GM18517 (cell line): ENCODE results near the gene MGAT5B.

Source experiments
- ATAC-seq: cut with Tn5 transposase; IDR thresholded peaks from one replicate; pipeline ENCODE4 v1.9.1; 2021; ENCODE audit warnings: mild to moderate bottlenecking, moderate library complexity; ENCODE audit not compliant: unreplicated experiment

Gene MGAT5B

GRCh38 chr17:76946772-76947135 lies 78.5 kb downstream of the MGAT5B start:
- no peak for ATAC-seq

- no peak for ATAC-seq
Observed at GRCh38 chr17:76947309-76947708, 79.1 kb downstream of the MGAT5B start.

GRCh38 chr17:76947771-76948170 lies 79.6 kb downstream of the MGAT5B start:
- no peak for ATAC-seq

DNA sequence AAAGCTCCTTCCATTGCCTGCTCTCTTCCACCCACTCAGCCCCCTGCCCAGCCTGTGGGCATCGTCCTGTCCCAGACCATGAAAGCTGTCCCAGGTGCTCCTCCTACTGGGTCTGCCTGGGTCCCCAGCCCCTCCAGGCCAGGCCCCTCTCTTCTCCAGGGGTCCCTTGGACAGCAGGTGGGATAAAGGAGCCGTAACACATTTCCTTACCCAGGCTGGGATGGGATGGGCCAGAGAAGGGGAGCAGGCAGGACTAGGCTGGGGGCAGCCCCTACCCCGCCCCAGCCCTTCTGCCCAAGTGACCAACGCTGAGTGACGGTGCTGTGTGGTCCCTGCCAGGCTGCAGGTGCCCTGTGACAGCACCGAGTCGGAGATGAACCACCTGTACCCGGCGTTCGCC lies 80.1 kb downstream of the MGAT5B start:
- ATAC-seq, result no peak

- ATAC-seq, result no peak
Observed at GRCh38 chr17:76948726-76949342, 80.6 kb downstream of the MGAT5B start.

- no peak for ATAC-seq
Observed at GRCh38 chr17:76949913-76950695, 81.9 kb downstream of the MGAT5B start.

DNA sequence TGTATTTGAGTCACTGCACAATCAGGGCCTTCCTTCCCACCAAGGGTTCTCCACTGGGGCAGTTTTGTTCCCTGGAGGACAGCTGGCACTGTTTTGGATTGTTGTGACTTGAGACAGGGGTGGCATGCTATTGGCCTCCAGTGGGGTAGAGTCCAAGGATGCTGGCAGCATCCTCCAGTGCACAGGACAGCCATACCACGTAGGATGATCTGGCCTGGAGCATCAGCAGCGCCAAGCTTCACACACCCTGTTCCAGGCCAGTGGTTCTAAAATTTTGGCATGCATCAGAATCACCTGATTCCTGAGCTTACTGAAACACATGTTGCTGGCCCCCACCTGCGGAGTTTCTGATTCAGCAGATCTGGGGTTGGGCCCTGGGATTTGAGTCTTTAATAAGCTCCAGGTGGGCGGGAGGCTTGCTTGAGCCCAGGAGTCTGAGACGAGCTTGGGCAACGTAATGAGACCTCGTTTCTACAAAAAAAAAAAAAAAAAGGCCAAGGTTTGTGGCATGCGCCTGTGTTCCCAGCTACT lies 83.2 kb downstream of the MGAT5B start:
- no peak for ATAC-seq

DNA sequence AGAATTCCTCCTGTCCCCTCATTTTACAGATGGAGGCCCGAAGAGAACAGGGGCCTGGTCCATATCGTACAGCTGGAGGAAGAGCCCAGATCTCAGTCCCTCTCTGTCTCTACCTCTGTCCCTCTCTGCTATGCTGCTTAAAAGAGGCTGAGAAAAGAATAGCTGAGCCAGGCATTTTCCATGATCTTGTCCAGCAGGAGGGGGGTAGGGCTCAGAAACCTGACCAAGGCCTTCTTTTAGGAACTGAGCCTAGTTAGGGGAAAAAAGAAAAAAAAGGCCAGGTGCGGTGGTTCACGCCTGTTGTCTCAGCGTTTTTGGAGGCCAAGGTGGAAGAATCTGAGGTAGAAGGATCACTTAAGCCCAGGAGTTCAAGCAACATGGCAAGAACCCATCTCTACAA lies 84.2 kb downstream of the MGAT5B start:
- no peak for ATAC-seq

DNA sequence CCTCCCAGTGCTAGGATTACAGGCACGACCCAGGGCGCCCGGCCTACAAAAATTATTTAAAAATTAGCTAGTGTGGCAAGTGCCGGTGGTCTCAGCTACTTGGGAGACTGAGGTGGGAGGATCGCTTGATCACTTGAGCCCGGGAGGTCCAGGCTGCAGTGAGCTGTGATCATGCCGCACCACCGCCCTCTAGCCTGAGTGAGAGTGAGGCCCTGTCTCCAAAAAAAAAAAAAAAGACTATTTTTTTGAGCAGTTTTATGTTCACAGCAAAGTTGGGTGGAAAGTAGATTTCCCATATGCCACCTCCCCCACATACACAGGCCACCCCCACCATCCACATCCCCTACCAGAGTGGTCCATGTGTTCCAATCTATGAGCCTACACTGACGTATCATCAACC lies 84.9 kb downstream of the MGAT5B start:
- ATAC-seq, result no peak

- no peak for ATAC-seq
Observed at GRCh38 chr17:76953946-76954345, 85.7 kb downstream of the MGAT5B start.

DNA sequence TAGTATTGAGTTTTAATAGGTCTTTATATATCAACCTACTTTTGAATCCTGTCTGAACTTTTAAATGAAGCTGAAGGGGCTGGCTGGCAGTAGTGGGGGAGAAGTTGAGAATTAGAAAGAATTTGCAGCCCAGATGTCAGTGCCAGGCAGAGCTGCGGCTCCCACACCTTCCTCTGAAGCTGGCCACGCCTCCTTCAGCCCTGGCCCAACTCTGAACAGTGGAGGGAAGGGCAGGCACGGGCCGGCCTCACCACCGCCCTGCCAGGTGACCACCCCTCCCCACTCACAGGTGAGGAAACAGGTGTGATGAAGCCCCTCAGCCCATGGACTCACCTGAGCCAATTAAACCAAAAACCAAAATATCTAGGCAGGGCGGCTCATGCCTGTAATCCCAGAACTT lies 87.0 kb downstream of the MGAT5B start:
- ATAC-seq, result no peak

DNA sequence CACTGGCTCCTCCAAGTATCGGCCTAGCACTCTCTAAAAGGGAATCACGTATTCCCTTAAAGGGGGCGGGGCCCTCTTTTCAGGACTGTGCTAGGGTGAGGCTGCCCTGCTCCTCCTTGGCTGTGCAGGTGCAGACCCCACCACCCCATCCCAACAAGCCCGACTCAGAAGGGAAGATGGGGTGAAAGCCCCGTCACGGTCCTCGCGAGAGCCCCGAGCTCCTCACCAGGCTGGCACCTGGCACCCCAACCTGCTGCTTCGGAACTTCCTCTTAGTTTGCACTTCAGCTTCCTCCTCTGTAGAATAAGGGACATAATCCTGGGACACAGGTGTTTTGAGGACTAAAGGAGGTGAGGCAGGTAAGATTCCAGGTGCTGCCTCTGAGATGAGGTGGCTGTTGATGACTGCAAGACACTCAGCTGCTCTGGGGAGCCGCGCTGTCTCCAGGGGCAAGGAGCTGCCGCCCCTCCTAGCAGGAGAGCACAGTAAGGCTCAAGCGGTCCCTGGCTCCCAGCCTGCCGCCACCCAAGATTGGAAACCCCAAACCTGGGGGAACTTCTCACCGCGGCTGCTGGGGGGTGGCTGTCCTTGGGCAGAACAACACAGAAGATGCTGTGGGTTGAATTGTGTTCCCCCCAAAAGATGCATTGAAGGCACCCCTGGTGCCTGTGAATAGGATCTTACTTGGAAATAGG lies 88.8 kb downstream of the MGAT5B start:
- no peak for ATAC-seq

DNA sequence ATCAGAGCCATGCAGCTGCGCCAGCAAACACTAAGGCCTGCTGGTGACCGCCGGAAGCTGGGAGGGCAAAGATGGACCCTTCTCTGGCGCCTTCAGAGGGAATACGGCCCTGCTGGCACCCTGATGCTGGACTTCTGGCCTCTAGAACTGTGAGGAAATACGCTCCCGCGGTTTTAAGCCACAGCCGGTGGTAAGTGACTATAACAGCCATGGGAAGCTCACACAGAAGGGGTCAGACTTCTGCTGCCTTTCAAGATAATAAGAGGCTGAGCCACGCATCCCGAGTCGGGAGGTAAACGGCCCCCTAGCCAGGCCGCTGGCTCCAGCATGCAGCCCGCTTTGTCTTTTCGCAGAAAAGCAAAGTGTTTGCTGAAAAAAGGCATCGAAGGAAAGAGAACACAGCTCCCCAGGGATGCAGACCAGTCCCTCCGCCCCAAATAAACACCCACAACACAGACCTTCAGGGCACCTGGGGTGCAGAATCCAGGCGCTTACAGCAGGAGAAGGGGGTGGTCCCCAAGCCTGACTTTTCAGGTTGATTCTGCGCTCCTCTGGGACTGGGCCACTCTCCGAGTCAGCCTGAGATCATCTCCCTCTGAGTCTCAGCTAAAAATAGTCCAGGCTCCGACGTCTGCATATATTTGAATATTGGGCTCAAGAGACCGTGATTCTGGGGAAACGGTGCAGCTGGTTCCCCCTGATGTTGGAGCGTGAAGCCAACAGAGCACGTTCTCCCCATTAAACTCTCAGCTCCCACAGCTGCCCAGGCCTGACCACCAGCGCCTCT lies 89.7 kb downstream of the MGAT5B start:
- ATAC-seq, result no peak

DNA sequence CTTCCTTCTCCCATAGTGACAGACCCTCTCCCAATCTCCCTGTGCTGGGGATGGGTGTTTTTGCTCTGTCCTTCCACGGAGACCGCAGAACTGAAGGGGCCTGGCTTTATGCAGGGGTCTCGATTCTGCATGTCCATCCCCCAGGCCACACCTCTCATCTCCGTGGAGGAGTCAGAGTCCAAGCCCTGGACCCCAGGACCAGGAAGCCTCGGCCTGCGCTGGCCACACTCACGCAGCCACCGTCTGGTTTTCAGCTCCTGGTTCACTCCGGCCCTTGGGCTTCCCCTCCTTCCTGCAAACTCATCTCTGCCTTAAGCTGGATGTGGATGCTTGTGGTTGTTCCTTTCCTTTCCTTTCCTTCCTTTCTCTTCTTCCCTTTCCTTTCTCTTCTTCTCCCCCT lies 90.8 kb downstream of the MGAT5B start:
- ATAC-seq, result no peak

- no peak for ATAC-seq
Observed at GRCh38 chr17:76961869-76962268, 93.7 kb downstream of the MGAT5B start.

DNA sequence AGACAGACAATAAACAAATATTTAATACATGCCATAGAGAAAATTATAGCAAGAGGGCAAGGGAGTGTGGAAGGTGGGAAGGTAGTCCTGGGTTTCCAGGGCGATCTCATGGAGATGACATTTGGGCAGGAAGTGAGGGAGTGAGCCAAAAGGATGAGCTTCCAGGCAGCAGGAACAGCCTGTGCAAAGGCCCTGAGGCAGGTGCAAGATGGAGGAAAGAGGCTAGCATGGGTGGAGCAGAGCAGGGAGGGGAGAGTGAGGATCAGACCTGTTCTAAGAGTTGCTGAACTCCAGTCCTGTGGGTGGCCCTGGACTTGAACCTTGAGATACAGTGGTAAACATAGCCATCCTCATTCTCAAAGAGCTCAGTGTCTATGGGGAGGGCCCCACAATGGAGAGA lies 94.7 kb downstream of the MGAT5B start:
- no peak for ATAC-seq

GRCh38 chr17:76966016-76966415 lies 97.8 kb downstream of the MGAT5B start:
- no peak for ATAC-seq

GRCh38 chr17:76966486-76967181 lies 98.4 kb downstream of the MGAT5B start:
- ATAC-seq, result no peak

DNA sequence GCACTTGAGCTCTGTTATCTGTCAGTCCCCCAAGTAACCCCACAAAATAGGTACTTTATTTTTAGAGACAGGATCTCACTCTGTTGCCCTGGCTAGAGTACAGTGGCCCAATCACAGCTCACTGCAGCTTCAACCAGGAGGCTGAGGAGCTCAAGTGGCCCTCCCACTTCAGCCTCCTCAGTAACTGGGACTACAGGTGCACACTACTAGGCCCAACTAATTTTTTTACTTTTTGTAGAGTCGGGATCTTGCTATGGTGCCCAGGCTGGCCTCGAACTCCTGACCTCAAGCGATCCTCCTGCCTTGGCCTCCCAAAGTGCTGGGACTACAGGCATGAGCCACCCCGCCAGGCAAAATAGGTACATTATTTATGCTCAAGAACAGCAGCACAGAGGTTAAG lies 99.6 kb downstream of the MGAT5B start:
- no peak for ATAC-seq
